ENCODE measurements around the gene PLCB4.
A peak's percentile ranks its signal among the peaks of the same experiment; 100 is the strongest.
"Not testable (repeated sequence)": the region's sequence is repeated elsewhere in the genome, so short reads cannot be mapped to it uniquely, and the experiment has no call there.

PLCB4 gene

DNA sequence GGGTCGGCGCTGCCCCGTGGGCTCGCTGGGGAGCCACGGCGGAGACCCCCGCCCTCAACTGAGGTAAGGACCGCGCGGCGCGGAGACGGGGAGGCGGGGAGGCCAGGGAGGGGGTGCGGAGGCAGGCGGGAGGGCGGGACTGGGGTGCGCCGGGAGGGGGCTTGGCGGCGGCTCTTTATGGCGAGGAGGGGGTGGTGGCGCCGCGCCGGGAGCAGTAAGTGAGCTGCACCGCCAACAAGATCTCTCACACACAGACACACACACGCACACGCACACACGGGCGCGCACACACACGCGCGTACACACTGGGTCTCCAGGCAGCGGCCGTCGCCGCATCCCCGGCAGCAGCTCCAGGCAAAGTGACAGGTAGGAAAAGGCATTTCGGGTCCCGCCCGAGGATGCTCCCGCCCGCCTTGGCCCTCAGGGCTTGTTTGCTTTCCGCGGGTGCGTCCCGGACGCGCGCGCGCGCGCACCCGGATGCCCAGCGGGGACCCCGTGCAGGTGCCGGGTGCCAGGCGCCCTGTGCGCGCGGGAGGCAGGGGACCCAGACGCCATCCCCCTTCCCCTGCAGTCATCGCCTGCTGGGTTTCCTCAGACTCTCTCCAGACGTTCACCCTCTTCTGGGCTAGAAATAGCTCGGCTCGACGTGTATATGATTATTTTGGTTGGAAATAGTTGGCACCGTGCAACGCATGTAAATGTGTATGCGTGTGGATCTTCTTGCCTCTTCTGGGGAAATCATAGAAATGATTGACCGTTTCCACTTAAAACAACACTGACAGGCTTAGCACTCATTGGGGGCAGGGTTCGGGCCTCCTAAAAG lies at the start of gene PLCB4:
PLCB4 (plus strand) TSS at position 247 of the 823 bp plus-strand sequence. CDS start 238,728 bp downstream, outside the sequence.
- DNase-seq: peak; percentile 85
- in situ Hi-C loops (cut with HindIII; ENCODE audit: low pct_ligation_motif_present, low pct_unique_long_range_greater_than_20kb, low sequenced_read_pairs): no loop called here

DNA sequence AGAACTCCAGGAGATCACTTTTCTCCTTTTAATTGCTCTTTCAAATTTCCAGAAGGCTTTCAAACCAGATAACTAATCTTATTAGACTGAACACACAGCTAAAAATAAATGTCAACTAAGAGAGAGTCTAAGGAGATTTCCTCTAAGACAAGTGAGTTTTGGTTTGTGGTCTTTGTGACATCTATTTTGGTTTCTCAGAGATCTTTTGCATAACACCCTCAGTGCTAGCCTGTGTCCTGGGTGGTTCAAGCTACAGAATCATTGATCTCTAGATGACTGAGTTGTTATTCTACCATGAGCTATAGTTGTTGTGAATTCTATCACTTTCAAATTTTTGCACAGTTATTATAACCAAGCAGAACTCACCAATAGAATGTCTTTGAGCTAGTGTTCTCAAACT lies 49.1 kb upstream of the PLCB4 start:
- DNase-seq: no peak
- in situ Hi-C loops (cut with HindIII; ENCODE audit: low pct_ligation_motif_present, low pct_unique_long_range_greater_than_20kb, low sequenced_read_pairs): no loop called here

DNA sequence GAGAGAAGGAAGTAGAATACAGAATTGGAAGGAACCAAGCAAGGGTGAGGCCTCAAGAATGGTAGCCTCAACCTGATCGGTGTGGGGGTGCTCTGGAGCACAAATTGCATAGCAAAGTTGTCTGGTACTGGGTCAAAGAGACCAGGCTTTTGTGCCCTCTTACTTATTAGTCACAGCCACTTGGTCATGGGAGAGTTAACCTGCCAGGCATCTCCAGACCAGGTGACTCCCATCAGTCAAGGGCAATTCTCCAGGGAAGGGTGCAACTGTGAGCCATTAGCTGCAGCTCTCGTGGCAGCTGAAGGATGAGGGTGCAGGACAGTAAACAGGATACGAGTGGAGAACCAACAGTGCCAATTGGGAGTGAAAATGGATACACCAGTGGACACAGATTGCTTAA lies 47.7 kb upstream of the PLCB4 start:
- peak; percentile 86 for DNase-seq

DNA sequence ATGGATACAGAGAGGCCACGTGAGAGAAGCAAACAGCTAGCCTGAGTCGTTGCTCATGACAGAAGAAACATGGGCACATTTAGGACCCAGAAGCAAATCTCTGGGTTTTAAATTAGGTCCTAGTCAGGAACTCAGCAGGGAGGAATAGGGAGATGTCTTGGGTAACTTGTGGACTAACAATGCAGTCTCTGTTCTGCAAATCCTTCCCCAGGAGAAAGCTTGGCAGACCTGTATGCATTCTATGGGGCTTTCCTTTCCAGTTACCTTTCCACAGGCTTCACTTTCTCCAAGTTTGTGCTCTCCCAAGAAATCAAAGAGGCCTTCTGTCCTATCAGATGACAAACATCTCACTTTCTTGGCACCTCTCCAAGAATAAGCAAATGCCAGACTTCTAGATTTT lies 47.2 kb upstream of the PLCB4 start:
- peak; percentile 45 for DNase-seq
- in situ Hi-C loops (cut with HindIII; ENCODE audit: low pct_ligation_motif_present, low pct_unique_long_range_greater_than_20kb, low sequenced_read_pairs): no loop called here

More for the DNA sequence above, 47.7 kb upstream of the PLCB4 start:
- in situ Hi-C loops (cut with HindIII; ENCODE audit: low pct_ligation_motif_present, low pct_unique_long_range_greater_than_20kb, low sequenced_read_pairs): no loop called here

DNA sequence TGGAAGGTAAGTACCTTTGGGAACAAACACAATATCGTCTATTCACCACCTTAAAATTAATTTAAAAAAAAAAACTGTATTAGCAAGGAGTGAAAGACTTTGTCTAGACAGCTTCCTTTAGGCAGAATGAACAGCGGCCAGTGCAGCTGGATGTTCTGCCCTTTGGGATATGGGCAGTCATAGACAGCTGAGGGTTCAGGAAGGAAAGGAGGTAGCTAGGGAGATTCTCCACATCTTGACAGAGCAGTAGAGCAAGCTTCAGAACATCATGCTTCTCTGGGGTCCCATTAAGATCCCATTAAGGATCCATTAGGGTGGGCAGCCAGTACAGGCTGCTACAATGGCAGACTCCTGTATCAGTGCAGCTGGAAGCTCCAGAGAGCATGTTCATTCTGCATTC lies 46.5 kb upstream of the PLCB4 start:
- in situ Hi-C loops (cut with HindIII; ENCODE audit: low pct_ligation_motif_present, low pct_unique_long_range_greater_than_20kb, low sequenced_read_pairs): no loop called here
- DNase-seq: no peak

DNA sequence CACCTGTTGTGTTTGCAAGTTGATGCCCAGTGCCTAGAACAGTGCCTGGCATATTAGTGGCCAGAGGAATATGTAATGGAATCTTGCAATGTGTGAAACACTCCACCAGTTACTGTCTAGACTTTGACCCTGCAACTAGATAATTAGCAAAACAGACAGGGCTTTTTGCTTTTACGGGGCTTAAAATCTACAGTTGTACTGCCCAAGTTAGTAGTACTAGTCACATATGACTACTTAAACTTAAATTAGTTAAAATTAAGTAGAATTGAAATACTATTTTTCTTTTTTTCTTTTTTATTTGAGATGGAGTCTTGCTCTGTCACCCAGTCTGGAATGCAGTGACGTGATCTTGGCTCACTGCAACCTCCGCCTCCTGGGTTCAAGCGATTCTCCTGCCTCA lies 44.3 kb upstream of the PLCB4 start:
- in situ Hi-C loops (cut with HindIII; ENCODE audit: low pct_ligation_motif_present, low pct_unique_long_range_greater_than_20kb, low sequenced_read_pairs): no loop called here

DNA sequence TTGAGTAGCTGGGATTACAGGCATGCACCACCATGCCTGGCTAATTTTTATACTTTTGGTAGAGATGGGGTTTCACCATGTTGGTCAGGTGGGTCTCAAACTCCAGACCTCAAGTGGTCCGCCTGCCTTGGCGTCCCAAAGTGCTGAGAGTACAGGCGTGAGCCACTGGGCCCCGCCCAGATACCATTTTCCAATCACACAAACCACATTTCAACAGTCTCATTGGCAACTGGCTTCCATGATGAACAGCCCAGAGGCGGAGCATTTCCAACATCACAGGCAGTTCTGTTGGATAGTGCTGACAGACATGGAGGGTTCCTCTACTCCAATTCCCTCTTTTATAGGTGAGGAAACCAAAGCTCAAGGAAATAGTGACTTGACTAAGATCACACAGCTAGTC lies 43.9 kb upstream of the PLCB4 start:
- peak; percentile 35 for DNase-seq
- in situ Hi-C loops (cut with HindIII; ENCODE audit: low pct_ligation_motif_present, low pct_unique_long_range_greater_than_20kb, low sequenced_read_pairs): no loop called here

More for the DNA sequence above, 44.3 kb upstream of the PLCB4 start:
- no peak for DNase-seq

DNA sequence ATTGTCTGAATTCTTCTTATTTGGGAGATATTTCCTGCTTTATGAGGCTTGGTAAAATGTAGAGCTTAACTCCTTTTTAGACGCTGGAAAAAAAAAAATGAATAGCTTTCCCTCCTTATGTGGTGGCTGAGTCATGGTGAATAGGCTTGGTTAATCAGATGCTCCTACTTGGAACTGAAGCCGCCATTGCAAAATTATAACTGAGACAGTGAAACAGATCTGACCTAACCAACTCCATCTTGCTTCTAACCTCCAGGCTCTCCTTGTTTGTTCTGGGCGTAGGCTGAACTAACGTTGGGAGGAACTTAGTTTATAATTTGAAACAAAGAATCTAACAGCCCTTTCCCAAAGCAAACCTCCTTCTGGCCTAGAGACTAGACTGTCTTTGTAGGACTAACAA lies 43.2 kb upstream of the PLCB4 start:
- peak; percentile 75 for DNase-seq
- in situ Hi-C loops (cut with HindIII; ENCODE audit: low pct_ligation_motif_present, low pct_unique_long_range_greater_than_20kb, low sequenced_read_pairs): no loop called here

DNA sequence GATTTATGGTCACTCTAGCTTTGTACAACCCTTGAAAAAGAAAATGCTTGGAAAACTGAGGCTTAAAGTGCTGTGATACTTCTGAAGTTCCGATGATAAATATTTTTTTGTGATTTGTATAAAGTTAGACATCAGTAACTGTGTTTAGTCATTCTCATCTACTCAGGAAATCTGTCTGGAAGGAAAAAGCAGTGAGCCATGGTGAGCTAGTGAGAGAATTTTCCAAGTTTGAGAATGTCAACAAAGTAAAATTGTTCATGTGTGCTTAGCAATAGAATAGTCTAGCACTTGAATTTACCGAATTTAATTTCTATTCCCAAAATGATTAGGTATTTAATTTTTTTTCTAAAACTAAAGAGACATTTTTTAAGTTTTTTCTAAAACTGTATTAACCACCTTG lies 41.3 kb upstream of the PLCB4 start:
- DNase-seq: no peak
- in situ Hi-C loops (cut with HindIII; ENCODE audit: low pct_ligation_motif_present, low pct_unique_long_range_greater_than_20kb, low sequenced_read_pairs): no loop called here

DNA sequence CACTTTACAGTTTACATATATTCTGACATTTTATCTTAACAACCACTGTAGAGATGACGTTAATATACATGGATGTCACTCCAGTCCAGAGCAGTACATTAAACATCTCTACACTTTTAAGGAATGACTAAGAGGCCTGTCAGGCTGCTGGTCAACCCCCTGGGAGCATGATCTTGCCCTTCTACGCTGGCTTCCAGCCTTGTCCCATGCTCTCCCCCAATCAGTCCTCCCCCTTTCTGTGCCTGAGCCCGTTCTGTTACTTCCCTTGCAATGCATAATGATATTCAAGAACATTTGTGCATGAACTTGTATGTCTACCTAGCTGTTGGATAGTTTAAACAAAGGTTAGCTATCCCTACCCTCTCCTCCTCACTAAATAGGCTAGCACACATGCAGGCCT lies 40.5 kb upstream of the PLCB4 start:
- no peak for DNase-seq
- in situ Hi-C loops (cut with HindIII; ENCODE audit: low pct_ligation_motif_present, low pct_unique_long_range_greater_than_20kb, low sequenced_read_pairs): no loop called here

DNA sequence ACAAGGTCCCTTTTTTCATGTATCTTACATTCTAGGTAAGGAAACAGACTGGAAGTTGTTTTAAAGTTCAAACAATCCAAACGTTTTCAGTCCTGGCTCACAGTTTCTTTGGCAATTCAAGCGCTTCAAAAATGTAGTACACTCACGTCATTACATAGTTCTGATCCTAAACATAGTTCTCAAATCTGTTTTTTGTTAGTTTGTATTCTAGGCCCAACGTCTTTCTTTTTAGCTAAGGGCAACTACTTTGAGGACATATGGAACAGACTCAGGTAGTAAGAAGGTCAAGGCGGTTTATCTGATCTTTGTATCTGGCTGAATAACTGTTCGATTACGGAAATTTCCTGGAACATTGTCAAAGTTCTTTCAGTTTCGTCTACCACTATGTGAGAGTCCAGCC lies 36.9 kb upstream of the PLCB4 start:
- in situ Hi-C loops (cut with HindIII; ENCODE audit: low pct_ligation_motif_present, low pct_unique_long_range_greater_than_20kb, low sequenced_read_pairs): no loop called here
- DNase-seq: no peak

DNA sequence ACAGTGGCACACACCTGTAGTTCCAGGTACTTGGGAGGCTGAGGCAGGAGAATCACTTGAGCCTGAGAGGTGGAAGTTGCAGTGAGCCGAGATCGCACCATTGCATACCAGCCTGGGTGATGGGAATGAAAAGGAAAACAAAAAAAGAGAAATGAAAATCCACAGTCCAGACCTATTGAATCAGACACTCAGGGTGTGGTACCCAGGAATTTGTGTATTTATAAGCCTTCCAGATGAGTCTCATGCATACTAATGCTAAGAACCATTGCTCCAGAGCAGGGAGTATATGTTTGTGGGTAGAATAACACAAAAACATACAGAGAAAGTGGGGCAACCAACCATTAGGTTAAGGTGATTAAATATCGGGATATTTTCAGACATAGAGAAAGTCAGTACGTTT lies 36.1 kb upstream of the PLCB4 start:
- DNase-seq: no peak
- in situ Hi-C loops (cut with HindIII; ENCODE audit: low pct_ligation_motif_present, low pct_unique_long_range_greater_than_20kb, low sequenced_read_pairs): no loop called here

DNA sequence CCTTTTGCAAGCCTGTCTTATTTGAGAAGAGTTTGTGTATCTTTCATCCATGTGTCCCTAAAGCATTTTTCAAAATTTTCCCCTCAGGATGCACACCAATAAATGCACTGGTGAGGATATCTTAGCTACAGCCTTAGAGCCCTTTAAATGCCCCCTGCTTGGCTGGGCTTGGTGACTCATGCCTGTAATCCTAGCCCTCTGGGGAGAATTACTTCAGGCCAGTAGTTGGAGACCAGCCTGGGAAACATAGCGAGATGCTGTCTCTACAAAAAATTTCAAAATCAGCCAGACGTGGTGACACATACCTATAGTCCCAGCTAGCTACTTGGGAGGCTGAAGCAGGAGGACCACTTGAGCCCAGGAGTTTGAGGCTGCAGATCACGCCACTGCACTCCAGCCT lies 33.8 kb upstream of the PLCB4 start:
- DNase-seq: peak; percentile 86
- in situ Hi-C loops (cut with HindIII; ENCODE audit: low pct_ligation_motif_present, low pct_unique_long_range_greater_than_20kb, low sequenced_read_pairs): no loop called here

DNA sequence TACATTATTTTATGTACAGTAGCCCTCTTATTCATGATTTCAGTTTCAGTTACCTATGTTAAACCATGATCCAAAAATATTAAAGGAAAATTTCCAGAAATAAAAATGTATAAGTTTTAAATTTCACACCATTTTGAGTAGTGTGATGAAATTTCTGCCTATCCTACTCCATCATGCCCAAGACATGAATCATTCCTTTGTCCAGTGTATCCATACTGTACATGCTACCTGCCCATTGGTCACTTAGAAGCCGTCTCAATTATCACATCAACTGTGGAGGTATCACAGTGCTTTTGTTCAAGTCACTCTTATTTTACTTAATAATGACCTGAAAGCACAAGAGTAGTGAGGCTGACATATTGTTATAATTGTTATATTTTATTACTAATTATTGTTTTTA lies 32.3 kb upstream of the PLCB4 start:
- in situ Hi-C loops (cut with HindIII; ENCODE audit: low pct_ligation_motif_present, low pct_unique_long_range_greater_than_20kb, low sequenced_read_pairs): no loop called here
- DNase-seq: no peak

DNA sequence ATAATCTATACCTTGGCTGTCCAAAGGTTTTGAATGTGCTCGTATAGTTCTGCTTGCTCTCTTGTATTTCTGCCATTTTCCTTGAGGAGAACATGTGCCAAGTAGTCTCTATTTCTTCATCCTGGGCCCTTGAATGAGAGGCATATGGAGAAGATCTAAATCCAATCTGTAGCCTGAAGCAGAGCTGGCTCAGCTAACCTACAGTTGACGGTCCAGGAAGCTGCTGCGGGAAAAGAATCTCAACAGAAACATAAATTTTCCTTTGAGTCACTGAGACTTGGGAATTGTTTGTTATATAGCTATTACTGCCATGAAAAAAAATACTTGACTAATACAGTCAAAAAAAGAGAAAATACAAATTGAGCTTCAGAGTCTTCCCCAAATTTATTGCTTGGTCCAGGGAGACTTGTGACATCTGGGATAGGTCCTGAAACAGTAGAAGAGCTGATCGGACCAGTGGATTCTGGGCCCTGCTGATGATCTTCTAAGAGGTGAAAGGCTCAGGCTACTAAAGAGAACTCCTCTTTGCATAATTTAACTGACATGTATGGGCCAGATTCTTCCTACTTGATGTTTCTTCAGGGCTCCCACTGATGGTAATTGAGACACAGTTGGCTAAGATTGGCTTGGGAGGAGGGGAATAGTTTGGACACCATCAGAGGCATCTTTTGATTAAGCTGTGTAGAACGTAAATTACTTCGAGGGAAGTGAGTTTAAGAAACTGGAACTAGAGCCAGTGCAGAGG lies 29.9 kb upstream of the PLCB4 start:
- in situ Hi-C loops (cut with HindIII; ENCODE audit: low pct_ligation_motif_present, low pct_unique_long_range_greater_than_20kb, low sequenced_read_pairs): no loop called here
- DNase-seq: no peak

DNA sequence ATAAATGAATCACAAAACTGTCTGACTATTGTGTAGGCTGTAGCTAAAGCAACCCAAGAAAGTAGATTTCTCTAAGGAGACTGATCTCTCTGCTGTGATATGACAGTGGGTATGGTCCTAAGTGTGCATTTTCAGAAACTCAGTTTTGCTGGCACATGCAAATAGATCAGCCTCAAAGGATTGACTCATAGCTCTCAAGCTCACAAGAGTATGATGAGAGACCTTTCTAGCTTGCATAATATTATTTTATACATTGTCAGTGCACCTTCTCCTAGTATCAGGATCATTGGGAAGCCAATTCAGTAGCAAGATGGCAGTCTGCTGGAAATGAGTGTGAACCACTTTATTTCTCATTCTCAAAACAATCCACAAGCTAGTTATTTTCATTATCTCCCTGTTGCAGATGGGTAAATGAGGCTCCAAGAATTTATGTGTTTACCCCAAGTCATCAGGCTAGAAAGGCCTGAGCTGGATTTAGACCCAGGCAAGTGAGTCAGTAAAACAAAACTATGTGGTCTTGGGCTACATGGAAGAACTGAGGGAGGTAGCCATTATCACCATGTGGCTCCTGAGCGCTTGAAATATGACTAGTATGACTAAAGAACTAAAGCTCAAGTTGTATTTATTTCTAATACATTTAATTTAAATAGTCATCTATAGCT lies 27.9 kb upstream of the PLCB4 start:
- DNase-seq: no peak
- in situ Hi-C loops (cut with HindIII; ENCODE audit: low pct_ligation_motif_present, low pct_unique_long_range_greater_than_20kb, low sequenced_read_pairs): no loop called here

DNA sequence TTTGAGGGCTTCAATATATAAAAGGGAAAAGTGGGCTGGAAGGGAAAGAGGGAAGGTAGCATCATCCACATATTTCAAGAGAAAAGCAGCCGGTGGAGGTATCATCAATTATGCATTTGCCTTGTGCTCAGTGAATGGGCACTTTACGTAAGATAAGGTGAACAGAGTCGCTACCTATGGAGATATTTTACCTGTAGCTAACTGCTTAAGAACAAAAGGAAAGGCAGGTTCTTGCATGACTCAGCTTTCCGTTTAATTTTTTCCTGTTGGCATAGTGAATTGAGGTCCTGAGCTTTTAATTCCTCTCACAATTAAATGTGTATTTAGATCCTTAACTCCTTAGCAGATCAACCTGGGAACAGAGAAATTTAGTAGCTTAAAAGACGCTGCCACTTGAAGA lies 25.5 kb upstream of the PLCB4 start:
- no peak for DNase-seq
- in situ Hi-C loops (cut with HindIII; ENCODE audit: low pct_ligation_motif_present, low pct_unique_long_range_greater_than_20kb, low sequenced_read_pairs): no loop called here

DNA sequence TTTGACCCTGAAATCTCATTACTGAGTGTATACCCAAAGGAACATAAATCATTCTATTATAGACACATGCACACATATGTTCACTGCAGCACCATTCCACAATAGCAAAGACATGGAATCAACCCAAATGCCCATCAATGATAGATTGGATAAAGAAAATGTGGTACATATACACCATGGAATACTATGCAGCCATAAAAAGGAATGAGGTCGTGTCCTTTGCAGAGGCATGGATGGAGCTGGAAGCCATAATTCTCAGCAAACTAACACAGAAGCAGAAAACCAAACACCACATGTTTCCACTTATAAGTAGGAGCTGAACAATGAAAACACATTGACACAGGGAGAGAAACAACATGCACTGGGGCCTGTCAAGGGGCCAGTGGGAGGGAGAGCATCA lies 21.0 kb upstream of the PLCB4 start:
- DNase-seq; in situ Hi-C loops (cut with HindIII; ENCODE audit: low pct_ligation_motif_present, low pct_unique_long_range_greater_than_20kb, low sequenced_read_pairs): not testable (repeated sequence)

DNA sequence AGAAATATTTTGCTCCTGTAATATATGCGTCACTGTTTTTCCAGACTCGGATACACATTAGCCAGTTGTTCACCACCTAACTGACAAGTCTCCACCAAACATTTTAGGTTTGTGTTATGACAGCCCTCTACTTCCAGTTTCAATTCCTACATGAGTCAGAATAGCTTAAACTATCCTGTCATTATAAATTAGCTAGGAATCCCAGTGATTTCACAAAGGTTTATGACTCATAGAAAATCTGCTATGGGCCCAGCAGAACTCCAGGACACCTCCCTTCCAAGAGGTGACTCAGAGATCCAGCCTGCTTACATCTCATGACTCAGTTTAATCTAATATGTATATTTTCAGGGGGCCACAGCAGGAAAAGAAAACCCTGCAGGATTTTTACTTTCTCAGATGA lies 17.4 kb upstream of the PLCB4 start:
- in situ Hi-C loops (cut with HindIII; ENCODE audit: low pct_ligation_motif_present, low pct_unique_long_range_greater_than_20kb, low sequenced_read_pairs): no loop called here
- peak; percentile 98 for DNase-seq

Data from ACHN (cell line).